GM12878 (cell line): Measurements from ENCODE around the gene MAMLD1. TPM values are rescaled to one million over a fixed set of nuclear protein-coding genes. Genes with fewer than 3 reads are reported as not detected.

Source experiments
- ATAC-seq: fragments of 200-7000 bp; cut with Tn5 transposase; 3 replicates; pipeline ENCODE4 v1.9.1; 2020; ENCODE audit warnings: mild to moderate bottlenecking, moderate library complexity
- BruUV-seq: library from RNA; stranded (reverse); fragments of 400-500 nt; replicated peaks from 2 replicates; lab custom pipeline; 2021; lab: Mats Ljungman, UMichigan
- CTCF ChIA-PET: fragments of 300-600 bp; sonication (Branson Sonifier 250); formaldehyde crosslinking; extraction: SDS; loops from one replicate; lab custom pipeline; 2021; ENCODE audit warnings: inconsistent platforms; lab: Yijun Ruan, JAX
- POLR2A ChIA-PET: fragments of 350-600 bp; formaldehyde crosslinking; extraction: SDS; loops from one replicate; lab custom pipeline; 2021; ENCODE audit warnings: inconsistent platforms; lab: Charles Lee
- RAD21 ChIA-PET: fragments of 300-600 bp; sonication (Branson Sonifier 250); formaldehyde crosslinking; loops from one replicate; lab custom pipeline; 2023; ENCODE audit warnings: antibody characterized with exemption; ENCODE audit not compliant: unreplicated experiment; lab: Charles Lee
- SMC1A ChIA-PET: fragments of 300-600 bp; sonication (Branson Sonifier 250); formaldehyde crosslinking; loops from one replicate; lab custom pipeline; 2023; ENCODE audit not compliant: unreplicated experiment, uncharacterized antibody; lab: Charles Lee
- DNase-seq: peaks from one replicate; pipeline ENCODE4 v3.0.0-alpha.2; 2011; ENCODE audit warnings: low read depth, low spot score
- FAIRE-seq: peaks from 3 replicates; lab custom pipeline; 2011; peaks lifted over from hg19 to GRCh38; lab: Jason Lieb, UNC
- H2AFZ ChIP-seq: 2 replicates; pipeline ENCODE4 v1.6.0; 2011; ENCODE audit warnings: low read depth, low read length, control low read depth; ENCODE audit not compliant: control insufficient read depth
- H3K27ac ChIP-seq: 2 replicates; pipeline ENCODE4 v1.5.1; 2011; ENCODE audit warnings: control low read depth; ENCODE audit not compliant: control insufficient read depth, insufficient read depth
- H3K27me3 ChIP-seq, 2 experiments: replicated peaks in 1 of 2; 2 replicates each; pipeline versions ENCODE4 v1.6.0 to v1.6.1; 2011; ENCODE audit warnings: low read length in 1 of 2; ENCODE audit not compliant: control insufficient read depth in 2 of 2, insufficient read depth in 2 of 2
- H3K36me3 ChIP-seq, 2 experiments: 2 replicates each; pipeline ENCODE4 v1.5.1; 2011; ENCODE audit warnings: low read length in 1 of 2; ENCODE audit not compliant: control insufficient read depth in 2 of 2, insufficient read depth in 2 of 2
- H3K4me1 ChIP-seq: 2 replicates; pipeline ENCODE4 v1.6.1; 2011; ENCODE audit warnings: mild to moderate bottlenecking, low read length, moderate library complexity, mixed read lengths; ENCODE audit not compliant: control insufficient read depth, insufficient read depth
- H3K4me2 ChIP-seq: 2 replicates; pipeline ENCODE4 v1.6.0; 2011; ENCODE audit warnings: control low read depth; ENCODE audit not compliant: control insufficient read depth, insufficient read depth
- H3K4me3 ChIP-seq: fragments of 200-600 bp; sonication (generic); 2 replicates; pipeline ENCODE4 v1.5.1; 2016
- H3K79me2 ChIP-seq: 2 replicates; pipeline ENCODE4 v1.6.0; 2011; ENCODE audit warnings: low read length; ENCODE audit not compliant: control insufficient read depth, insufficient read depth
- H3K9ac ChIP-seq: 2 replicates; pipeline ENCODE4 v1.8.0; 2011; ENCODE audit warnings: low read length, control low read depth, mixed read lengths; ENCODE audit not compliant: control insufficient read depth, insufficient read depth
- H3K9me3 ChIP-seq: replicated peaks from 3 replicates; pipeline ENCODE4 v1.5.1; 2011; ENCODE audit warnings: mild to moderate bottlenecking, low read length; ENCODE audit not compliant: control insufficient read depth, insufficient read depth
- H4K20me1 ChIP-seq: 2 replicates; pipeline ENCODE4 v1.6.0; 2011; ENCODE audit not compliant: control insufficient read depth, insufficient read depth
- BCLAF1 ChIP-seq: fragments of 450-650 bp; IDR thresholded peaks from 2 replicates; pipeline ENCODE4 v1.6.1; 2017; ENCODE audit warnings: antibody characterized with exemption, mild to moderate bottlenecking, moderate library complexity
- CREB1 ChIP-seq: IDR thresholded peaks from 2 replicates; pipeline ENCODE4 v1.6.1; 2012; ENCODE audit warnings: low read depth, mild to moderate bottlenecking, inconsistent platforms
- EGR1 ChIP-seq, 2 experiments: IDR thresholded peaks; 1 replicate in 1 of 2; 2 replicates in 1 of 2; pipeline ENCODE4 v1.6.1; 2011 to 2012; ENCODE audit warnings: low read depth in 2 of 2, low read length in 2 of 2, borderline replicate concordance in 1 of 2, mild to moderate bottlenecking in 1 of 2, moderate library complexity in 1 of 2
- EP300 ChIP-seq, 2 experiments: fragments of 150-350 bp in 1 of 2; IDR thresholded peaks; 2 replicates each; pipeline ENCODE4 v1.6.1; 2011 to 2012; ENCODE audit warnings: low read depth in 2 of 2, low read length in 2 of 2, borderline replicate concordance in 1 of 2, improper control_type of control experiment in 1 of 2, inconsistent platforms in 1 of 2; ENCODE audit not compliant: control insufficient read depth in 1 of 2
- EZH2 ChIP-seq: IDR thresholded peaks from 2 replicates; pipeline ENCODE4 v1.6.1; 2012; ENCODE audit warnings: low read depth, mild to moderate bottlenecking, control low read depth, inconsistent platforms, low read length, borderline replicate concordance; ENCODE audit not compliant: control insufficient read depth
- FOXK2 ChIP-seq: fragments of 450-650 bp; IDR thresholded peaks from 2 replicates; pipeline ENCODE4 v1.6.1; 2017; ENCODE audit warnings: mild to moderate bottlenecking, moderate library complexity
- IRF3 ChIP-seq: fragments of 450-650 bp; IDR thresholded peaks from 2 replicates; pipeline ENCODE4 v1.6.1; 2014; ENCODE audit warnings: mild to moderate bottlenecking
- KDM1A ChIP-seq: fragments of 200-600 bp; sonication (generic); IDR thresholded peaks from 2 replicates; pipeline ENCODE4 v1.6.1; 2016; ENCODE audit warnings: borderline replicate concordance
- NFYB ChIP-seq: IDR thresholded peaks from 2 replicates; pipeline ENCODE4 v1.6.1; 2011; ENCODE audit warnings: low read depth, mild to moderate bottlenecking, low read length, improper control_type of control experiment, moderate library complexity; ENCODE audit not compliant: insufficient read depth
- NR2C1 ChIP-seq: fragments of 450-650 bp; IDR thresholded peaks from 2 replicates; pipeline ENCODE4 v1.6.1; 2017; ENCODE audit warnings: antibody characterized with exemption, mild to moderate bottlenecking, moderate library complexity
- PRDM15 ChIP-seq: fragments of 450-650 bp; formaldehyde crosslinking; IDR thresholded peaks from 2 replicates; pipeline ENCODE4 v1.4.0; 2020; ENCODE audit warnings: mild to moderate bottlenecking, moderate library complexity
- RELA ChIP-seq: fragments of 450-650 bp; IDR thresholded peaks from 2 replicates; pipeline ENCODE4 v1.8.0; 2014; ENCODE audit warnings: borderline replicate concordance; ENCODE audit not compliant: partially characterized antibody
- SMARCA5 ChIP-seq: fragments of 450-650 bp; IDR thresholded peaks from 2 replicates; pipeline ENCODE4 v1.6.1; 2017; ENCODE audit warnings: mild to moderate bottlenecking
- SREBF2 ChIP-seq: IDR thresholded peaks from 2 replicates; pipeline ENCODE4 v1.6.1; 2012; ENCODE audit warnings: mild to moderate bottlenecking, low read length
- STAT1 ChIP-seq: fragments of 450-650 bp; conservative IDR thresholded peaks from 2 replicates; pipeline ENCODE4 v1.6.1; 2014; ENCODE audit warnings: antibody characterized with exemption, mild to moderate bottlenecking
- STAT3 ChIP-seq: IDR thresholded peaks from 2 replicates; pipeline ENCODE4 v1.6.1; 2011; ENCODE audit warnings: low read depth, low read length, improper control_type of control experiment
- ZNF217 ChIP-seq: fragments of 450-650 bp; IDR thresholded peaks from 2 replicates; pipeline ENCODE4 v1.6.1; 2017; ENCODE audit warnings: antibody characterized with exemption, mild to moderate bottlenecking
- WGBS: methylation state at CpG from one replicate; pipeline ENCODE4 v1.1.6; 2016; ENCODE audit warnings: low lambda C conversion rate; ENCODE audit not compliant: insufficient replicate concordance, insufficient coverage; ENCODE audit errors: missing lambda C conversion rate; 5-methylcytosine and 5-hydroxymethylcytosine counted together
- in situ Hi-C: fragments of 300-500 bp; cut with MboI; formaldehyde crosslinking; loops from 9 replicates; pipeline ENCODE4 v1.14.3; 2018; ENCODE audit warnings: mixed read lengths
- intact Hi-C: fragments of 100-400 bp; cut with micrococcal nuclease; formaldehyde crosslinking; loops from one replicate; pipeline ENCODE4 v1.14.2; 2022; ENCODE audit not compliant: unreplicated experiment
- polyA plus RNA-seq, 11 experiments: library from polyadenylated mRNA; depleted of rRNA in 4 of 11; unstranded in 6 of 11; stranded (reverse) in 5 of 11; fragments of >200 nt; fragmentation: Nextera tagmentation in 4 of 11; fragmentation: Illumina TruSeq in 1 of 11; extraction: Ambion mirVana in 4 of 11; extraction: Trizol in 1 of 11; gene quantifications; 1 replicate in 1 of 11; 2 replicates in 10 of 11; pipeline versions ENCODE4 v1.2.1 to v1.2.3, GENCODE V29; 2011 to 2016; ENCODE audit warnings: inconsistent platforms in 2 of 11, missing spikeins in 2 of 11, low read depth in 1 of 11
- total RNA-seq, 4 experiments: library from RNA; depleted of rRNA in 3 of 4; stranded (reverse); fragments of >200 nt in 3 of 4; fragmentation: Illumina TruSeq in 1 of 4; extraction: Trizol in 1 of 4; gene quantifications; 2 replicates each; pipeline versions ENCODE4 v1.2.1 to v1.2.3, GENCODE V29; 2013 to 2021

The MAMLD1 gene
- total and polyA plus RNA-seq, 10 of the 15 experiments (the other 5 are each of a cell fraction or from before 2014, with no cell fraction given), result 0.03 to 0.05 TPM; not detected in 8

GRCh38 chrX:150463566-150463965 lies 100.4 kb downstream of the MAMLD1 start:
- SMC1A ChIA-PET, result no interaction called here
- RAD21 ChIA-PET, result no interaction called here
- POLR2A ChIA-PET, result no interaction called here
- no peak overlapping the region for H2AFZ ChIP-seq
- no peaks in the 10 kb centered on the region for H3K9me3 ChIP-seq
- ATAC-seq (no peak), FAIRE-seq (no peak), DNase-seq (no peak)
- in situ Hi-C loops, result no loop called here
- no peaks in the 10 kb centered on the region for H3K79me2 ChIP-seq
- no peak overlapping the region for H3K4me2 ChIP-seq
- no peaks in the 10 kb centered on the region for H4K20me1 ChIP-seq
- no peak overlapping the region for H3K27ac ChIP-seq
- no peak overlapping the region for H3K4me3 ChIP-seq
- no peaks in the 10 kb centered on the region for H3K27me3 ChIP-seq
- intact Hi-C loops, result no loop called here
- H3K9ac ChIP-seq, result no peak overlapping the region
- TF ChIP-seq EGR1 (IDR thresholded peaks at IDR 0.05; ENCODE audit: borderline replicate concordance in 1 of 2, low read depth in 2 of 2, low read length in 2 of 2), result no peak
- no peak for TF ChIP-seq IRF3
- no peak for TF ChIP-seq RELA
- no peak for TF ChIP-seq FOXK2
- no peak for TF ChIP-seq STAT1
- no peak for TF ChIP-seq EP300 (IDR thresholded peaks at IDR 0.05; ENCODE audit: borderline replicate concordance in 1 of 2, control insufficient read depth in 1 of 2, low read depth in 2 of 2, low read length in 2 of 2)
- no peak for TF ChIP-seq NFYB
- no peak for TF ChIP-seq BCLAF1
- TF ChIP-seq PRDM15, result no peak
- TF ChIP-seq EZH2, result no peak
- TF ChIP-seq SREBF2, result no peak
- no peak for TF ChIP-seq NR2C1
- no peak for TF ChIP-seq CREB1
- no peak for TF ChIP-seq KDM1A
- TF ChIP-seq STAT3, result no peak
- TF ChIP-seq ZNF217, result no peak
- TF ChIP-seq SMARCA5, result no peak
- CTCF ChIA-PET, result interaction anchor here (0.8 kb wide), 1 partner anchor 124 kb away, joined by 4 read pairs; no protein-coding TSS in a partner anchor
- 0% methylated on average over 1 of the region's 1 CpG for WGBS
- no TSS peak for BruUV-seq
- H3K36me3 ChIP-seq, result no peaks in the 10 kb centered on the region
- no peaks in the 10 kb centered on the region for H3K4me1 ChIP-seq
